ENCODE measurements around the gene SETBP1. TPM values are rescaled to one million over a fixed set of nuclear protein-coding genes. Genes with fewer than 3 reads are reported as not detected.

The SETBP1 gene
- total and polyA plus RNA-seq, 9 of the 15 experiments (the other 6 are each of a cell fraction or from before 2014, with no cell fraction given) = under 0.01 to 0.13 (median 0.04) TPM

- in situ Hi-C loops (cut with MboI) (no loop called here), intact Hi-C loops (cut with micrococcal nuclease) (no loop called here)
- no peak overlapping the region for H3K4me3 ChIP-seq
- 0 out of 2 replicates have a peak, but pooled peaks cover 4% of the 10 kb centered on the region for H4K20me1 ChIP-seq (replicated peaks; ENCODE audit: control insufficient read depth, insufficient read depth, low read length)
- CTCF ChIA-PET (ENCODE audit: low intra/inter-chr PET ratio) = no interaction called here
- POLR2A ChIA-PET = no interaction called here
- no peak for DNase-seq (ENCODE audit: extremely low read depth in 1 of 4, low spot score in 3 of 4)
- H3K79me2 ChIP-seq (ENCODE audit: control insufficient read depth, insufficient read depth, low read length) = no peaks in the 10 kb centered on the region
- H3K9me1 ChIP-seq (ENCODE audit: control insufficient read depth, insufficient read depth, low read length) = no peaks in the 10 kb centered on the region
- WGBS (ENCODE audit: insufficient coverage, low coverage, missing lambda C conversion rate) = 8% methylated on average over 11 of the region's 11 CpGs
- no TSS peak for BruUV-seq (replicated peaks)
- no peak for ATAC-seq
- no peaks in the 10 kb centered on the region for H3K9me3 ChIP-seq (replicated peaks; ENCODE audit: control insufficient read depth, insufficient read depth, low read depth, low read length)
- no peaks in the 10 kb centered on the region for H3K27me3 ChIP-seq (ENCODE audit: control insufficient read depth in 2 of 2, insufficient read depth in 2 of 2, low read length in 2 of 2)
- H2AFZ ChIP-seq (ENCODE audit: low read depth, low read length) = no peak overlapping the region
- no peak overlapping the region for H3K4me2 ChIP-seq (ENCODE audit: insufficient read depth, low read length)
- no peaks in the 10 kb centered on the region; a peak in 1 of 5 replicates for H3K4me1 ChIP-seq (replicated peaks in 1 of 2; ENCODE audit: control insufficient read depth in 2 of 2, insufficient read depth in 2 of 2, low read length in 2 of 2)
- no peaks in the 10 kb centered on the region for H3K36me3 ChIP-seq (ENCODE audit: control insufficient read depth, insufficient read depth, low read length)
- no peak overlapping the region for H3K27ac ChIP-seq (ENCODE audit: extremely low read depth, low read depth, low read length)
- H3K9ac ChIP-seq (ENCODE audit: insufficient read depth in 1 of 2, low read depth in 2 of 2, low read length in 2 of 2) = no peak overlapping the region
- FAIRE-seq = no peak
- TF ChIP-seq, protein P1, sequence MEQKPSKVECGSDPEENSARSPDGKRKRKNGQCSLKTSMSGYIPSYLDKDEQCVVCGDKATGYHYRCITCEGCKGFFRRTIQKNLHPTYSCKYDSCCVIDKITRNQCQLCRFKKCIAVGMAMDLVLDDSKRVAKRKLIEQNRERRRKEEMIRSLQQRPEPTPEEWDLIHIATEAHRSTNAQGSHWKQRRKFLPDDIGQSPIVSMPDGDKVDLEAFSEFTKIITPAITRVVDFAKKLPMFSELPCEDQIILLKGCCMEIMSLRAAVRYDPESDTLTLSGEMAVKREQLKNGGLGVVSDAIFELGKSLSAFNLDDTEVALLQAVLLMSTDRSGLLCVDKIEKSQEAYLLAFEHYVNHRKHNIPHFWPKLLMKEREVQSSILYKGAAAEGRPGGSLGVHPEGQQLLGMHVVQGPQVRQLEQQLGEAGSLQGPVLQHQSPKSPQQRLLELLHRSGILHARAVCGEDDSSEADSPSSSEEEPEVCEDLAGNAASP (IDR thresholded peaks at IDR 0.05) = no peak
- no peak for TF ChIP-seq ZSCAN29 (IDR thresholded peaks at IDR 0.05)
- TF ChIP-seq, protein P2, sequence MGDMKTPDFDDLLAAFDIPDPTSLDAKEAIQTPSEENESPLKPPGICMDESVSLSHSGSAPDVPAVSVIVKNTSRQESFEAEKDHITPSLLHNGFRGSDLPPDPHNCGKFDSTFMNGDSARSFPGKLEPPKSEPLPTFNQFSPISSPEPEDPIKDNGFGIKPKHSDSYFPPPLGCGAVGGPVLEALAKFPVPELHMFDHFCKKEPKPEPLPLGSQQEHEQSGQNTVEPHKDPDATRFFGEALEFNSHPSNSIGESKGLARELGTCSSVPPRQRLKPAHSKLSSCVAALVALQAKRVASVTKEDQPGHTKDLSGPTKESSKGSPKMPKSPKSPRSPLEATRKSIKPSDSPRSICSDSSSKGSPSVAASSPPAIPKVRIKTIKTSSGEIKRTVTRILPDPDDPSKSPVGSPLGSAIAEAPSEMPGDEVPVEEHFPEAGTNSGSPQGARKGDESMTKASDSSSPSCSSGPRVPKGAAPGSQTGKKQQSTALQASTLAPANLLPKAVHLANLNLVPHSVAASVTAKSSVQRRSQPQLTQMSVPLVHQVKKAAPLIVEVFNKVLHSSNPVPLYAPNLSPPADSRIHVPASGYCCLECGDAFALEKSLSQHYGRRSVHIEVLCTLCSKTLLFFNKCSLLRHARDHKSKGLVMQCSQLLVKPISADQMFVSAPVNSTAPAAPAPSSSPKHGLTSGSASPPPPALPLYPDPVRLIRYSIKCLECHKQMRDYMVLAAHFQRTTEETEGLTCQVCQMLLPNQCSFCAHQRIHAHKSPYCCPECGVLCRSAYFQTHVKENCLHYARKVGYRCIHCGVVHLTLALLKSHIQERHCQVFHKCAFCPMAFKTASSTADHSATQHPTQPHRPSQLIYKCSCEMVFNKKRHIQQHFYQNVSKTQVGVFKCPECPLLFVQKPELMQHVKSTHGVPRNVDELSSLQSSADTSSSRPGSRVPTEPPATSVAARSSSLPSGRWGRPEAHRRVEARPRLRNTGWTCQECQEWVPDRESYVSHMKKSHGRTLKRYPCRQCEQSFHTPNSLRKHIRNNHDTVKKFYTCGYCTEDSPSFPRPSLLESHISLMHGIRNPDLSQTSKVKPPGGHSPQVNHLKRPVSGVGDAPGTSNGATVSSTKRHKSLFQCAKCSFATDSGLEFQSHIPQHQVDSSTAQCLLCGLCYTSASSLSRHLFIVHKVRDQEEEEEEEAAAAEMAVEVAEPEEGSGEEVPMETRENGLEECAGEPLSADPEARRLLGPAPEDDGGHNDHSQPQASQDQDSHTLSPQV (IDR thresholded peaks at IDR 0.05) = no peak
- TF ChIP-seq ETS2 (tag; IDR thresholded peaks at IDR 0.05; ENCODE audit: borderline replicate concordance, poor library complexity, severe bottlenecking) = no peak
- no peak for TF ChIP-seq MYNN (IDR thresholded peaks at IDR 0.05)
- no peak for TF ChIP-seq MYNN (CRISPR knock-in tag; IDR thresholded peaks at IDR 0.05)
- no peak for TF ChIP-seq MXI1 (IDR thresholded peaks at IDR 0.05; ENCODE audit: low read depth, low read length)
- no peak for TF ChIP-seq RFX7 (CRISPR knock-in tag; IDR thresholded peaks at IDR 0.05)
- TF ChIP-seq POLR3G (IDR thresholded peaks at IDR 0.05; ENCODE audit: extremely low read depth, insufficient read length, insufficient replicate concordance) = no peak
- TF ChIP-seq MITF (IDR thresholded peaks at IDR 0.05) = no peak
- TF ChIP-seq RFX5 (IDR thresholded peaks at IDR 0.05; ENCODE audit: low read depth, low read length) = no peak
- no peak for TF ChIP-seq SMC3 (conservative IDR thresholded peaks at IDR 0.05; ENCODE audit: insufficient read depth, low read depth, low read length)
- no peak for TF ChIP-seq ZNF398 (CRISPR knock-in tag; IDR thresholded peaks at IDR 0.05)
Measured at GRCh38 chr18:44870631-44871502, 190.2 kb downstream of the SETBP1 start.
